ENCODE results near the gene DCDC2. TPM values are rescaled to one million over a fixed set of nuclear protein-coding genes. Genes with fewer than 3 reads are reported as not detected.

DCDC2 gene
- total RNA-seq, 1 donor from 2014 or later: 4.5 TPM

- H3K4me3 Mint-ChIP-seq (ENCODE audit: unreplicated experiment): no peak overlapping the region
- no peak overlapping the region for H2AFZ ChIP-seq (ENCODE audit: low read depth, low read length)
- H3K27ac Mint-ChIP-seq (ENCODE audit: unreplicated experiment): no peak overlapping the region
- no peak overlapping the region for H3K4me3 ChIP-seq (ENCODE audit: insufficient read depth, low read depth, low read length)
- H3K36me3 Mint-ChIP-seq (ENCODE audit: low read depth, unreplicated experiment): no peaks in the 10 kb centered on the region
- no peak overlapping the region for H3K27ac ChIP-seq (ENCODE audit: low read depth, low read length)
- H3K9me3 Mint-ChIP-seq (ENCODE audit: unreplicated experiment): no peaks in the 10 kb centered on the region
- DNase-seq (ENCODE audit: low read depth) (no peak), FAIRE-seq (no peak)
- H3K4me1 Mint-ChIP-seq (ENCODE audit: low read depth, unreplicated experiment): peaks cover 5% of the 10 kb centered on the region
- H3K79me2 ChIP-seq (ENCODE audit: insufficient read depth, low read length): no peaks in the 10 kb centered on the region
- no peak overlapping the region for H3K4me2 ChIP-seq (ENCODE audit: low read length)
- H3K36me3 ChIP-seq (ENCODE audit: insufficient read depth, low read length): no peaks in the 10 kb centered on the region
- H3K27me3 ChIP-seq (ENCODE audit: insufficient read depth, low read length): peaks cover under 1% of the 10 kb centered on the region
- TF ChIP-seq CTCF (IDR thresholded peaks at IDR 0.05; ENCODE audit: insufficient read depth, low read depth, low read length) (no peak), EZH2 (IDR thresholded peaks at IDR 0.05; ENCODE audit: insufficient read depth, low read length) (no peak)
- H4K20me1 ChIP-seq (ENCODE audit: insufficient read depth, low read length): no peaks in the 10 kb centered on the region
- H3K27me3 Mint-ChIP-seq (ENCODE audit: low read depth, unreplicated experiment): peaks cover 10% of the 10 kb centered on the region
- H3K4me1 ChIP-seq (ENCODE audit: insufficient read depth, low read length): no peaks in the 10 kb centered on the region
- no peak overlapping the region for H3K9ac ChIP-seq (ENCODE audit: low read length)
- H3K9me3 ChIP-seq (ENCODE audit: insufficient read depth, low read depth, low read length): no peaks in the 10 kb centered on the region
Observed at GRCh38 chr6:24352434-24352833, 5.4 kb downstream of the DCDC2 start.

- no peak overlapping the region for H2AFZ ChIP-seq (ENCODE audit: low read depth, low read length)
- FAIRE-seq: no peak
- TF ChIP-seq EZH2 (IDR thresholded peaks at IDR 0.05; ENCODE audit: insufficient read depth, low read length) (no peak), CTCF (IDR thresholded peaks at IDR 0.05; ENCODE audit: insufficient read depth, low read depth, low read length) (no peak)
- Mint-ChIP-seq H3K27me3 (ENCODE audit: low read depth, unreplicated experiment) (peaks cover 3% of the 10 kb centered on the region), H3K36me3 (ENCODE audit: low read depth, unreplicated experiment) (no peaks in the 10 kb centered on the region), H3K4me1 (ENCODE audit: low read depth, unreplicated experiment) (peaks cover 6% of the 10 kb centered on the region), H3K27ac (ENCODE audit: unreplicated experiment) (no peak overlapping the region), H3K4me3 (ENCODE audit: unreplicated experiment) (no peak overlapping the region), H3K9me3 (ENCODE audit: unreplicated experiment) (peaks cover 2% of the 10 kb centered on the region)
- no peak overlapping the region for H3K27ac ChIP-seq (ENCODE audit: low read depth, low read length)
- H3K9ac ChIP-seq (ENCODE audit: low read length): no peak overlapping the region
- H3K27me3 ChIP-seq (ENCODE audit: insufficient read depth, low read length): no peaks in the 10 kb centered on the region
- no peak overlapping the region for H3K4me2 ChIP-seq (ENCODE audit: low read length)
- no peak overlapping the region for H3K4me3 ChIP-seq (ENCODE audit: insufficient read depth, low read depth, low read length)
- no peaks in the 10 kb centered on the region for H3K36me3 ChIP-seq (ENCODE audit: insufficient read depth, low read length)
- H3K4me1 ChIP-seq (ENCODE audit: insufficient read depth, low read length): no peaks in the 10 kb centered on the region
- H3K79me2 ChIP-seq (ENCODE audit: insufficient read depth, low read length): no peaks in the 10 kb centered on the region
- no peaks in the 10 kb centered on the region for H3K9me3 ChIP-seq (ENCODE audit: insufficient read depth, low read depth, low read length)
- H4K20me1 ChIP-seq (ENCODE audit: insufficient read depth, low read length): no peaks in the 10 kb centered on the region
- no peak for DNase-seq (ENCODE audit: low read depth)
Observed at GRCh38 chr6:24344976-24345375, 12.9 kb downstream of the DCDC2 start.

- H3K9ac ChIP-seq (ENCODE audit: low read length): no peak overlapping the region
- FAIRE-seq: no peak
- Mint-ChIP-seq H3K27me3 (ENCODE audit: low read depth, unreplicated experiment) (no peaks in the 10 kb centered on the region), H3K36me3 (ENCODE audit: low read depth, unreplicated experiment) (peaks cover 1% of the 10 kb centered on the region), H3K4me3 (ENCODE audit: unreplicated experiment) (no peak overlapping the region), H3K27ac (ENCODE audit: unreplicated experiment) (no peak overlapping the region), H3K4me1 (ENCODE audit: low read depth, unreplicated experiment) (peaks cover 6% of the 10 kb centered on the region), H3K9me3 (ENCODE audit: unreplicated experiment) (peaks cover 8% of the 10 kb centered on the region)
- H3K36me3 ChIP-seq (ENCODE audit: insufficient read depth, low read length): no peaks in the 10 kb centered on the region
- no peak overlapping the region for H2AFZ ChIP-seq (ENCODE audit: low read depth, low read length)
- no peaks in the 10 kb centered on the region for H3K4me1 ChIP-seq (ENCODE audit: insufficient read depth, low read length)
- no peak overlapping the region for H3K4me3 ChIP-seq (ENCODE audit: insufficient read depth, low read depth, low read length)
- H3K4me2 ChIP-seq (ENCODE audit: low read length): no peak overlapping the region
- peak overlapping the region; percentile 1 for H3K27ac ChIP-seq (ENCODE audit: low read depth, low read length)
- DNase-seq (ENCODE audit: low read depth): peak; percentile 82
- TF ChIP-seq CTCF (IDR thresholded peaks at IDR 0.05; ENCODE audit: insufficient read depth, low read depth, low read length) (no peak), EZH2 (IDR thresholded peaks at IDR 0.05; ENCODE audit: insufficient read depth, low read length) (no peak)
- H3K9me3 ChIP-seq (ENCODE audit: insufficient read depth, low read depth, low read length): no peaks in the 10 kb centered on the region
- H3K79me2 ChIP-seq (ENCODE audit: insufficient read depth, low read length): no peaks in the 10 kb centered on the region
- no peaks in the 10 kb centered on the region for H4K20me1 ChIP-seq (ENCODE audit: insufficient read depth, low read length)
- no peaks in the 10 kb centered on the region for H3K27me3 ChIP-seq (ENCODE audit: insufficient read depth, low read length)
Observed at GRCh38 chr6:24340998-24341938, 16.6 kb downstream of the DCDC2 start.
